IPS-11a (cell line): ENCODE data around the gene NEMP1.
A peak's percentile ranks its signal among the peaks of the same experiment; 100 is the strongest.
"Not testable (repeated sequence)": the region's sequence is repeated elsewhere in the genome, so short reads cannot be mapped to it uniquely, and the experiment has no call there.

Source experiments
- H3K4me3 ChIP-seq: one replicate; pipeline ENCODE4 v1.5.1; 2013; ENCODE audit warnings: low read depth, low read length, control low read depth

NEMP1 gene

GRCh38 chr12:57031138-57031725 lies 47.4 kb downstream of the NEMP1 start:
- H3K4me3 ChIP-seq: no peak overlapping the region

- H3K4me3 ChIP-seq: no peak overlapping the region
Measured at GRCh38 chr12:57029457-57029856, 49.1 kb downstream of the NEMP1 start.

GRCh38 chr12:57027805-57028153 lies 50.8 kb downstream of the NEMP1 start:
- no peak overlapping the region for H3K4me3 ChIP-seq

- no peak overlapping the region for H3K4me3 ChIP-seq
Measured at GRCh38 chr12:57027011-57027804, 51.4 kb downstream of the NEMP1 start.

- H3K4me3 ChIP-seq: no peak overlapping the region
Measured at GRCh38 chr12:57025196-57025595, 53.4 kb downstream of the NEMP1 start.

- H3K4me3 ChIP-seq: not testable (repeated sequence)
Measured at GRCh38 chr12:57022324-57022723, 56.3 kb downstream of the NEMP1 start.

- H3K4me3 ChIP-seq: no peak overlapping the region
Measured at GRCh38 chr12:57019983-57020719, 58.4 kb downstream of the NEMP1 start.

- H3K4me3 ChIP-seq: no peak overlapping the region
Measured at GRCh38 chr12:57018906-57019305, 59.7 kb downstream of the NEMP1 start.

- H3K4me3 ChIP-seq: not testable (repeated sequence)
Measured at GRCh38 chr12:57018353-57018752, 60.2 kb downstream of the NEMP1 start.

- H3K4me3 ChIP-seq: no peak within 1 kb of the TSS
Measured at GRCh38 chr12:57016348-57016747, 62.2 kb downstream of the NEMP1 start, which contains the start of gene TAC3. TSS of gene TAC3 (minus strand) at chr12:57016529. CDS start at chr12:57015797, 732 bp downstream.

GRCh38 chr12:57012600-57013465 lies 65.8 kb downstream of the NEMP1 start:
- no peak overlapping the region for H3K4me3 ChIP-seq

GRCh38 chr12:57011438-57012424 lies 66.9 kb downstream of the NEMP1 start:
- no peak overlapping the region for H3K4me3 ChIP-seq

- H3K4me3 ChIP-seq: no peak overlapping the region
Measured at GRCh38 chr12:57010627-57011247, 67.9 kb downstream of the NEMP1 start.

- no peak overlapping the region for H3K4me3 ChIP-seq
Measured at GRCh38 chr12:57009949-57010626, 68.5 kb downstream of the NEMP1 start.

- no peak overlapping the region for H3K4me3 ChIP-seq
Measured at GRCh38 chr12:57008178-57008577, 70.4 kb downstream of the NEMP1 start.

- no peak overlapping the region for H3K4me3 ChIP-seq
Measured at GRCh38 chr12:57006809-57007475, 71.6 kb downstream of the NEMP1 start.

- H3K4me3 ChIP-seq: peak within 1 kb of the TSS; percentile 78
Measured at GRCh38 chr12:57005980-57006808, 72.4 kb downstream of the NEMP1 start, which contains the start of gene ZBTB39. TSS of gene ZBTB39 (minus strand) at chr12:57006546. CDS start at chr12:57004917, 1,629 bp downstream.
